ENCODE results near the gene LCE4A. TPM values are rescaled to one million over a fixed set of nuclear protein-coding genes. Genes with fewer than 3 reads are reported as not detected.

LCE4A gene
- total RNA-seq, 1 donor from 2014 or later = not detected

- intact Hi-C loops (cut with micrococcal nuclease) = no loop called here
- DNase-seq (no peak), ATAC-seq (no peak)
Observed at GRCh38 chr1:152743371-152744145, 35.6 kb downstream of the LCE4A start.

- DNase-seq (no peak), ATAC-seq (no peak)
- intact Hi-C loops (cut with micrococcal nuclease) = no loop called here
Observed at GRCh38 chr1:152745289-152745704, 37.3 kb downstream of the LCE4A start.

GRCh38 chr1:152745765-152746444, 37.9 kb downstream of the LCE4A start:
- ATAC-seq = no peak
- intact Hi-C loops (cut with micrococcal nuclease) = no loop called here
- DNase-seq = no peak

GRCh38 chr1:152747831-152748230, 39.9 kb downstream of the LCE4A start:
- ATAC-seq (no peak), DNase-seq (no peak)
- intact Hi-C loops (cut with micrococcal nuclease) = no loop called here

DNA sequence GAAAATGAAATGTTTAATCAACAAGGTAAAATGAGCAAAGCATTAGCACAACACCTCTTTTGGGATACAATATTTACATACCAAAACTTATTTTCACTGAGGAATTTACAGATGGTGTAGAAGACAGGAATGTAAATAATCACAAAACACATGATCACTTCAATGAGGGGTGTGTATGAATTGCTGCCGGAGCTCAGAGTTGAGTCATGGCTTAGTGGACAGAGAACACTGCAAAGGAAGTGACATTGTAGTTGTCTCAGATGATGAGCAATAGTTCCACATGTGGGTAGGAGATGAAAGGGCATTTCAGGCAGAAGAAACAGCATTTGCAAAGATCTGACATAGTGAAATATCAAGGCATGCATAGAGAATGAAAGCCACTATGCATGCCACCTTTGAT, 44.3 kb downstream of the LCE4A start:
- ATAC-seq (no peak), DNase-seq (no peak)
- intact Hi-C loops (cut with micrococcal nuclease) = no loop called here

GRCh38 chr1:152753586-152753985, 45.6 kb downstream of the LCE4A start:
- DNase-seq = no peak
- intact Hi-C loops (cut with micrococcal nuclease) = no loop called here
- ATAC-seq = no peak

DNA sequence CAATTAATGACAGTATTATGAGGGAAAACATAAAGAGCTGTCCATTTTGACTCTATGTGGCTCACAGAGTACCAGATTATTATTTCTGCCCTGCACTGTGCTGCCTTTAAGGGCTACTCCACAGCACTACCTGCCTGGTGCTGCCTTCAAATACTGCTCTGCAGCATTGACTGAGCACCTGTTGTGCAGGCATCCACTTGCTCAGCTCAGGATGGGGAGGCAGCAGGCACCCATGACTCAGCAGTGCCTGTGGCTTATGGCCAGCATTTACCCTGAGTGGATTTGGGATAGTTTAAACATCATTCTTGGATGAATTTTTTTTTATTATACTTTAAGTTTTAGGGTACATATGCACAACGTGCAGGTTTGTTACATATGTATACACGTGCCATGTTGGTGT, 48.9 kb downstream of the LCE4A start:
- ATAC-seq (no peak), DNase-seq (no peak)
- intact Hi-C loops (cut with micrococcal nuclease) = no loop called here

GRCh38 chr1:152757747-152758146, 49.8 kb downstream of the LCE4A start, which contains the start of gene KPRP:
TSS of gene KPRP (plus strand) at chr1:152758025. CDS start at chr1:152759589, 1,564 bp downstream.
- ATAC-seq (no peak), DNase-seq (no peak)
- intact Hi-C loops (cut with micrococcal nuclease) = no loop called here

GRCh38 chr1:152758636-152759035, 50.7 kb downstream of the LCE4A start:
- ATAC-seq = no peak
- DNase-seq = no peak
- intact Hi-C loops (cut with micrococcal nuclease) = no loop called here

Other genes with a start within 250 kb of the LCE4A start
- not detected for gene LCE5A, start 197.4 kb upstream of the LCE4A start, total RNA-seq
- gene CRCT1, start 193.7 kb upstream of the LCE4A start, total RNA-seq = not detected
- not detected for gene LCE3E, start 141.4 kb upstream of the LCE4A start, total RNA-seq
- gene LCE3D, start 127.6 kb upstream of the LCE4A start, total RNA-seq = not detected
- not detected for gene LCE3C, start 107.9 kb upstream of the LCE4A start, total RNA-seq
- gene LCE3B, start 94.3 kb upstream of the LCE4A start, total RNA-seq = not detected
- not detected for gene LCE3A, start 85.1 kb upstream of the LCE4A start, total RNA-seq
- gene LCE2D, start 44.8 kb upstream of the LCE4A start, total RNA-seq = not detected
- gene LCE2C, start 32.9 kb upstream of the LCE4A start, total RNA-seq = not detected
- not detected for gene LCE2B, start 22.0 kb upstream of the LCE4A start, total RNA-seq
- gene LCE2A, start 9.8 kb upstream of the LCE4A start, total RNA-seq = not detected
- not detected for gene KPRP, start 49.9 kb downstream of the LCE4A start, total RNA-seq
- not detected for gene LCE1F, start 67.0 kb downstream of the LCE4A start, total RNA-seq
- not detected for gene LCE1E, start 78.1 kb downstream of the LCE4A start, total RNA-seq
- not detected for gene LCE1D, start 88.6 kb downstream of the LCE4A start, total RNA-seq
- gene LCE1C, start 98.5 kb downstream of the LCE4A start, total RNA-seq = not detected
- not detected for gene LCE1B, start 103.8 kb downstream of the LCE4A start, total RNA-seq
- gene LCE1A, start 119.3 kb downstream of the LCE4A start, total RNA-seq = not detected
- gene LCE6A, start 134.7 kb downstream of the LCE4A start, total RNA-seq = not detected
- gene LCE7A, start 151.8 kb downstream of the LCE4A start, total RNA-seq = not detected
- not detected for gene SMCP, start 170.2 kb downstream of the LCE4A start, total RNA-seq
- gene IVL, start 200.4 kb downstream of the LCE4A start, total RNA-seq = not detected
- not detected for gene SPRR5, start 239.0 kb downstream of the LCE4A start, total RNA-seq

Measured in left ventricle myocardium superior (tissue), 1 donor.